Left lung (tissue), 10 donors: ENCODE data around the gene MBNL1. TPM values are rescaled to one million over a fixed set of nuclear protein-coding genes. Genes with fewer than 3 reads are reported as not detected.

ENCODE experiments used
- ATAC-seq: fragments of 200-7000 bp; cut with Tn5 transposase; one replicate; pipeline ENCODE4 v1.9.1; 2020; ENCODE audit warnings: moderate library complexity
- DNase-seq, 4 donors: peaks; one replicate each; pipeline ENCODE4 v3.0.0-alpha.2; 2013 to 2020
- H3K27ac ChIP-seq, 2 donors: fragments of 200-600 bp; sonication (generic) in 1 of 2; one replicate each; pipeline versions ENCODE4 v1.5.0 to v1.8.0; 2020 to 2021
- H3K27me3 ChIP-seq, 2 donors: fragments of 200-600 bp; sonication (generic) in 1 of 2; one replicate each; pipeline versions ENCODE4 v1.5.0 to v1.8.0; 2020 to 2021
- H3K36me3 ChIP-seq, 2 donors: fragments of 200-600 bp; sonication (generic) in 1 of 2; one replicate each; pipeline versions ENCODE4 v1.5.0 to v1.8.0; 2020 to 2021
- H3K4me1 ChIP-seq, 2 donors: fragments of 200-600 bp; one replicate each; pipeline ENCODE4 v1.8.0; 2021
- H3K4me3 ChIP-seq, 2 donors: fragments of 200-600 bp; sonication (generic) in 1 of 2; one replicate each; pipeline versions ENCODE4 v1.5.0 to v1.8.0; 2020 to 2021; ENCODE audit warnings: mild to moderate bottlenecking in 1 of 2
- H3K9me3 ChIP-seq, 2 donors: fragments of 200-600 bp; sonication (generic) in 1 of 2; one replicate each; pipeline versions ENCODE4 v1.5.0 to v1.8.0; 2020 to 2021
- CTCF ChIP-seq, 2 donors: fragments of 200-600 bp; sonication (generic) in 1 of 2; IDR thresholded peaks; one replicate each; pipeline versions ENCODE4 v1.5.0 to v1.8.0; 2021; ENCODE audit warnings: antibody characterized with exemption in 2 of 2
- intact Hi-C, 2 donors: fragments of 100-400 bp; cut with DNase I; formaldehyde crosslinking; loops; one replicate each; pipeline versions ENCODE4 v1.11.2 to v1.14.2; 2022
- polyA plus RNA-seq, 6 donors: library from polyadenylated mRNA; unstranded; fragments of 120-200 nt; gene quantifications; one replicate each; pipeline ENCODE4 v1.2.1, GENCODE V29; 2013; ENCODE audit not compliant: insufficient read length in 6 of 6
- total RNA-seq, 2 donors: library from RNA; stranded (reverse); fragmentation: NEBNext Ultra II Directional; extraction: Animal tissue kit (Norgen Biotek cat#: 25700); gene quantifications; one replicate each; pipeline ENCODE4 v1.2.1, GENCODE V29; 2021
- donor health status: DM: no; HTN: yes; CAD: no.
- donor health status: DM: no; HTN: no; CAD: no.

Gene MBNL1
- total and polyA plus RNA-seq, 8 donors, result 92.3 to 246 (median 109) TPM

DNA sequence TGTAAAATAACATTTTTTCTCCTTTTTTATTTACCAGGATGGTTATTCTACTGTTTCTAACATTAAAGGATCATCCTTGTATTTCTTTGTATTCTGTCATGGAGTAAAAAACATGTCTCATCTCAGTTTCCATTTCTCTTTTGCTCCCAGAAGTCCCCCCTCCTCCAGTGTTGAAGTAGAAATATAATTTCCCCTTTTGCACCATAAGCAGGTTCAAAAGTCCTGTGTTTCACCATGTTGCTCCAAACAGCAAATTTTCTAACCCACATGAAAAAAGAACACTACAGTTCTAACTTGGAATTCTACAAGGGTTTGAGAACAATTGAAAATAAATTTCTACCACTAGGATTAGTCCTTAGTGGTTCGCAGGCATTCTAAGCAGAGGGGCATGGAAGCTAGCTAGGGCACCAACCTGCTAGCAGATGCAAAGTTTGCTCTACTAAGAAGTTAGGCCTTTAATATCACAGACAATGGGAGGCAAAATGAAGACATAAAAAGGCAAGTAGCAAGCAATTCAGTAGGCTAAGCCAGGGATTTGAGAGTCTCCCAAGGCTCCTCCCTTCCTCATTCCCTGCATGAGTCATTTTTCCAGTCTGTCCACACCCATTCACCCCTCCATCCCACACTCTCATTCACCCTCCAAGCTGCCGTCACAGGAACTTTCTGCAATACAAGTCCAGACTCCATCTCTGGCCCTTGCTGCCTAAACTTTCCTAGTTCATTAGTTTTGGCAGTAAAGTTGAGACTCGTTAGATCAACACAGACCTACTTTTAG is 2.3 kb upstream of the MBNL1 start:
- peak overlapping the region in 1 of 2 donors; percentile 69 for H3K4me3 ChIP-seq
- H3K36me3 ChIP-seq, result no peaks in the 10 kb centered on the region
- TF ChIP-seq CTCF (IDR thresholded peaks at IDR 0.05), result no peak
- DNase-seq (peak in 1 of 4 donors; percentile 77), ATAC-seq (peak; percentile 60)
- H3K27me3 ChIP-seq, result no peaks in the 10 kb centered on the region
- H3K4me1 ChIP-seq, result peaks cover 14 to 44% of the 10 kb centered on the region in 2 donors
- intact Hi-C loops, result no loop called here
- H3K27ac ChIP-seq, result peak overlapping the region; percentile 99 to 100
- H3K9me3 ChIP-seq, result no peaks in the 10 kb centered on the region

GRCh38 chr3:152267831-152268554 is 736 bp upstream of the MBNL1 start:
- no peak for TF ChIP-seq CTCF (IDR thresholded peaks at IDR 0.05)
- intact Hi-C loops, result no loop called here
- Histone ChIP-seq H3K4me1 (peaks cover 14 to 59% of the 10 kb centered on the region in 2 donors), H3K27me3 (no peaks in the 10 kb centered on the region), H3K36me3 (no peaks in the 10 kb centered on the region), H3K27ac (peak overlapping the region; percentile 99 to 100), H3K9me3 (no peaks in the 10 kb centered on the region), H3K4me3 (peak overlapping the region; percentile 68 to 69)
- DNase-seq (no peak), ATAC-seq (no peak)

GRCh38 chr3:152269056-152269830 is 514 bp downstream of the MBNL1 start:
- Histone ChIP-seq H3K36me3 (no peaks in the 10 kb centered on the region), H3K27me3 (no peaks in the 10 kb centered on the region), H3K4me1 (peaks cover 17 to 65% of the 10 kb centered on the region in 2 donors), H3K9me3 (no peaks in the 10 kb centered on the region), H3K27ac (peak overlapping the region; percentile 99 to 100), H3K4me3 (peak overlapping the region; percentile 68 to 69)
- peak; percentile 50 to 96 (median 74) for DNase-seq
- no peak for TF ChIP-seq CTCF (IDR thresholded peaks at IDR 0.05)
- intact Hi-C loops, result no loop called here
- peak; percentile 54 for ATAC-seq

DNA sequence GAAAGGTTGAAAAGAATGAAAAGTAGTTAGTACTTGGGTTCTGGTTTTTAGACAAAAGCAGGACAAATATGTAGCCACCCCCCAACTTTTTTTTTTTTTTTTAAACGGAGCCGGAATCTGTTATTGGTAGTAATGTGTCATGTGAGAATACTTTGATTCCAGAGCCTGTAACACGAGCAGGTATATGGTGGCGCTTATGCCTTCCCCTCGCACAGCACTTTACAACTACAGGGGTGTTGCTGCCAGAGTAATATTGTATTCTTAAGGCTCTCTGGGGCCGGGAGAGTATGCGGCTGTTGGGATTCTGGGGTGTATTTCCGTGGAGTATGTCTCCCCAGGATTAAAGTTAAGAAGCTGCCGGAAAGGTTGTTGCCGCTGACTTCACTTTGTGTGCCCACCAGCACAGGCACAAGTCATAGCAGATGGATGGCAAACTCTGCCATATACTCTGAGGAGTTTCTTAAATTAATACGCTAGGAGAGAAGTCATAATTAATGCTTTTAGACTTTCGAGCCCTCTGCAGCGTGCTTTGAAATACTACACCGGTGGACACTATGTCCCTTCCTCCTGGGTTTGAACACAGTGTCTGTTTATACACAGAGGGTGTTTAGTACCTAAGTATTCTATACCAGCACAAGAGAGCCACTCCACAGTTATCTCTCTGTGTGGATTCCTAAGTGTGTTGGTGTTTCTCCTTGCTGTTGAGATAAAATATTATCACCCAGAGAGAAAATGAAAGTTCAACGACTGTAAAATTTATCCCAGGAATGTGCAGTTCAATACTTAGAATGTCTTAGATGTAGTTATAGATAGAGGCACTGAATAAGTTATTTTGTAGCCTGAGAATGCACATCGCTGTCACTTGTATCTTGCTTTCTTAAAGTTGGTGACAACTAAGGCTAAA is 1.4 kb downstream of the MBNL1 start:
- Histone ChIP-seq H3K4me1 (peaks cover 17 to 68% of the 10 kb centered on the region in 2 donors), H3K4me3 (peak overlapping the region; percentile 68 to 69), H3K27me3 (no peaks in the 10 kb centered on the region), H3K27ac (peak overlapping the region; percentile 99 to 100), H3K9me3 (no peaks in the 10 kb centered on the region), H3K36me3 (no peaks in the 10 kb centered on the region)
- DNase-seq (peak in 3 of 4 donors; percentile 9 to 67 (median 64)), ATAC-seq (peak; percentile 28)
- intact Hi-C loops, result loop anchor here in 1 of 2 donors (10.0 kb wide), 1 partner anchor 55 kb away; no protein-coding TSS in a partner anchor
- no peak for TF ChIP-seq CTCF (IDR thresholded peaks at IDR 0.05)
